H1 (cell line): ENCODE data around the gene KRTAP9-7. TPM values are rescaled to one million over a fixed set of nuclear protein-coding genes. Genes with fewer than 3 reads are reported as not detected.
"Not testable (repeated sequence)": the region's sequence is repeated elsewhere in the genome, so short reads cannot be mapped to it uniquely, and the experiment has no call there.

Experiments
- CTCF ChIA-PET: fragments of 300-600 bp; sonication (Branson Sonifier 250); formaldehyde crosslinking; loops from one replicate; lab custom pipeline; 2021; ENCODE audit not compliant: partially characterized antibody; lab: Charles Lee
- POLR2A ChIA-PET: fragments of 300-600 bp; sonication (Branson Sonifier 250); formaldehyde crosslinking; loops from one replicate; lab custom pipeline; 2021; ENCODE audit warnings: inconsistent platforms; ENCODE audit not compliant: partially characterized antibody; lab: Charles Lee
- DNase-seq, 2 experiments: peaks; one replicate each; pipeline versions ENCODE4 v3.0.0 to v3.0.0-alpha.2; 2010 to 2022; ENCODE audit warnings: low spot score in 2 of 2, low read depth in 1 of 2, mixed read lengths in 1 of 2
- FAIRE-seq: peaks from 2 replicates; lab custom pipeline; 2011; peaks lifted over from hg19 to GRCh38; lab: Jason Lieb, UNC
- H2AFZ ChIP-seq: 2 replicates; pipeline ENCODE4 v1.8.1; 2012; ENCODE audit warnings: low read length, inconsistent platforms
- H2AK5ac ChIP-seq: 2 replicates; pipeline ENCODE4 v1.6.1; 2013; ENCODE audit warnings: low read depth, low read length
- H2BK120ac ChIP-seq: replicated peaks from 2 replicates; pipeline ENCODE3; 2013; ENCODE audit warnings: low read depth, low read length, inconsistent platforms
- H2BK12ac ChIP-seq: 2 replicates; pipeline ENCODE4 v1.6.1; 2013; ENCODE audit warnings: low read depth, low read length
- H2BK15ac ChIP-seq: 2 replicates; pipeline ENCODE4 v1.6.1; 2013; ENCODE audit warnings: low read length
- H2BK20ac ChIP-seq: 2 replicates; pipeline ENCODE4 v1.6.1; 2013; ENCODE audit warnings: low read length
- H2BK5ac ChIP-seq: 2 replicates; pipeline ENCODE4 v1.6.1; 2013; ENCODE audit warnings: low read depth, low read length
- H3K14ac ChIP-seq: 2 replicates; pipeline ENCODE4 v1.6.1; 2013; ENCODE audit warnings: inconsistent platforms; ENCODE audit not compliant: insufficient read length
- H3K18ac ChIP-seq: 2 replicates; pipeline ENCODE4 v1.6.1; 2013; ENCODE audit warnings: low read length; ENCODE audit errors: extremely low read depth
- H3K23ac ChIP-seq: 2 replicates; pipeline ENCODE4 v1.6.1; 2013; ENCODE audit warnings: inconsistent platforms; ENCODE audit not compliant: insufficient read length
- H3K23me2 ChIP-seq: 2 replicates; pipeline ENCODE4 v1.6.1; 2013; ENCODE audit warnings: low read depth, low read length
- H3K27ac ChIP-seq: 2 replicates; pipeline ENCODE4 v1.6.1; 2011; ENCODE audit warnings: low read depth, low read length, inconsistent platforms
- H3K27me3 ChIP-seq, 4 experiments: replicated peaks in 1 of 4; 1 replicate in 1 of 4; 2 replicates in 3 of 4; pipeline versions ENCODE4 v1.6.1 to v1.8.1; 2011 to 2013; ENCODE audit warnings: low read length in 3 of 4, mild to moderate bottlenecking in 3 of 4, inconsistent platforms in 2 of 4, mixed read lengths in 2 of 4, moderate library complexity in 1 of 4; ENCODE audit not compliant: control insufficient read depth in 3 of 4, insufficient read depth in 3 of 4; ENCODE audit errors: extremely low read depth in 1 of 4
- H3K36me3 ChIP-seq, 4 experiments: 2 replicates each; pipeline versions ENCODE4 v1.6.1 to v1.8.1; 2011 to 2013; ENCODE audit warnings: mild to moderate bottlenecking in 4 of 4, low read length in 3 of 4, moderate library complexity in 2 of 4, control low read depth in 1 of 4, inconsistent platforms in 1 of 4; ENCODE audit not compliant: insufficient read depth in 4 of 4, control insufficient read depth in 2 of 4
- H3K4ac ChIP-seq: replicated peaks from 2 replicates; pipeline ENCODE3; 2013; ENCODE audit warnings: low read length, low read depth, mixed read lengths, inconsistent platforms; ENCODE audit not compliant: insufficient read length
- H3K4me1 ChIP-seq, 4 experiments: replicated peaks in 1 of 4; 1 replicate in 1 of 4; 2 replicates in 3 of 4; pipeline versions ENCODE4 v1.6.1 to v1.8.1; 2011 to 2013; ENCODE audit warnings: low read length in 3 of 4, inconsistent platforms in 2 of 4, mixed read lengths in 1 of 4; ENCODE audit not compliant: insufficient read depth in 4 of 4, control insufficient read depth in 3 of 4
- H3K4me2 ChIP-seq, 2 experiments: 2 replicates each; pipeline versions ENCODE4 v1.6.1 to v1.8.1; 2011 to 2013; ENCODE audit warnings: low read depth in 2 of 2, low read length in 2 of 2, control low read depth in 1 of 2, inconsistent platforms in 1 of 2, mild to moderate bottlenecking in 1 of 2; ENCODE audit not compliant: insufficient read depth in 1 of 2
- H3K4me3 ChIP-seq, 4 experiments: fragments of 200-600, 300-600 bp in 1 of 4; sonication (generic), shearing (Covaris generic), sonication (Bioruptor Twin) in 1 of 4; 2 replicates each; pipeline versions ENCODE4 v1.5.1 to v1.8.1; 2011 to 2016; ENCODE audit warnings: low read length in 4 of 4, low read depth in 3 of 4, control low read depth in 2 of 4, inconsistent platforms in 2 of 4, mild to moderate bottlenecking in 2 of 4, mixed read lengths in 1 of 4, moderate library complexity in 1 of 4; ENCODE audit not compliant: insufficient read depth in 2 of 4; ENCODE audit errors: extremely low read depth in 1 of 4
- H3K56ac ChIP-seq: replicated peaks from 2 replicates; pipeline ENCODE3; 2013; ENCODE audit warnings: low read depth, mild to moderate bottlenecking, mixed read lengths, low read length, inconsistent platforms; ENCODE audit not compliant: insufficient read length
- H3K79me1 ChIP-seq: 2 replicates; pipeline ENCODE4 v1.6.1; 2013; ENCODE audit warnings: low read depth, low read length, control low read depth
- H3K79me2 ChIP-seq, 2 experiments: 2 replicates each; pipeline versions ENCODE4 v1.6.1 to v1.8.1; 2012 to 2013; ENCODE audit warnings: low read length in 2 of 2, mild to moderate bottlenecking in 2 of 2, inconsistent platforms in 1 of 2; ENCODE audit not compliant: insufficient read depth in 2 of 2, control insufficient read depth in 1 of 2
- H3K9ac ChIP-seq, 4 experiments: replicated peaks in 1 of 4; 1 replicate in 1 of 4; 2 replicates in 3 of 4; pipeline versions ENCODE4 v1.6.1 to v1.8.1; 2011 to 2013; ENCODE audit warnings: low read depth in 3 of 4, low read length in 3 of 4, control low read depth in 2 of 4, mild to moderate bottlenecking in 2 of 4, moderate library complexity in 2 of 4, inconsistent platforms in 1 of 4; ENCODE audit errors: extremely low read depth in 1 of 4
- H3K9me3 ChIP-seq, 2 experiments: 2 replicates each; pipeline versions ENCODE4 v1.6.1 to v1.8.1; 2012 to 2013; ENCODE audit warnings: mild to moderate bottlenecking in 2 of 2, moderate library complexity in 2 of 2, control low read depth in 1 of 2, inconsistent platforms in 1 of 2, low read depth in 1 of 2, low read length in 1 of 2, mixed read lengths in 1 of 2; ENCODE audit not compliant: insufficient read depth in 2 of 2
- H4K20me1 ChIP-seq, 2 experiments: replicated peaks in 1 of 2; 2 replicates each; pipeline versions ENCODE3 to v1.8.1; 2011 to 2013; ENCODE audit warnings: inconsistent platforms in 2 of 2, low read length in 2 of 2, mild to moderate bottlenecking in 1 of 2; ENCODE audit not compliant: insufficient read depth in 2 of 2, control insufficient read depth in 1 of 2
- H4K5ac ChIP-seq: 2 replicates; pipeline ENCODE4 v1.6.1; 2013; ENCODE audit warnings: low read length, low read depth, mixed read lengths, inconsistent platforms; ENCODE audit not compliant: insufficient read length
- H4K8ac ChIP-seq: 2 replicates; pipeline ENCODE4 v1.8.0; 2013; ENCODE audit warnings: mild to moderate bottlenecking, moderate library complexity, low read length, inconsistent platforms; ENCODE audit not compliant: insufficient read depth; ENCODE audit errors: extremely low read depth
- H4K91ac ChIP-seq: replicated peaks from 2 replicates; pipeline ENCODE3; 2013; ENCODE audit warnings: low read length, mixed read lengths, inconsistent platforms; ENCODE audit not compliant: insufficient read length
- WGBS, 2 experiments: shearing (Covaris generic) in 1 of 2; methylation state at CpG; one replicate each; pipeline versions ENCODE4 v1.1.6 to v1.1.7; 2013 to 2015; ENCODE audit warnings: low lambda C conversion rate in 2 of 2, mixed read lengths in 2 of 2, inconsistent platforms in 1 of 2, low coverage in 1 of 2, missing lambda C conversion rate in 1 of 2; ENCODE audit not compliant: insufficient replicate concordance in 2 of 2, insufficient coverage in 1 of 2, insufficient read length in 1 of 2; ENCODE audit errors: extremely low coverage in 1 of 2, missing lambda C conversion rate in 1 of 2; 5-methylcytosine and 5-hydroxymethylcytosine counted together
- polyA plus RNA-seq, 7 experiments: library from polyadenylated mRNA; depleted of rRNA in 3 of 7; stranded (reverse) in 5 of 7; unstranded in 2 of 7; fragments of >200 nt in 5 of 7; fragments of 200-250 nt in 2 of 7; gene quantifications; 1 replicate in 5 of 7; 2 replicates in 1 of 7; 4 replicates in 1 of 7; pipeline versions ENCODE4 v1.2.1 to v1.2.3, GENCODE V29; 2011 to 2013; ENCODE audit warnings: missing spikeins in 2 of 7, mixed read lengths in 2 of 7
- total RNA-seq: library from RNA; stranded (reverse); fragmentation: NEBNext Ultra II Directional; extraction: Animal tissue kit (Norgen Biotek cat#: 25700); gene quantifications from 2 replicates; pipeline ENCODE4 v1.2.1, GENCODE V29; 2021

The KRTAP9-7 gene
- total and polyA plus RNA-seq, 2 of the 8 experiments (the other 6 are each of a cell fraction or from before 2014, with no cell fraction given): not detected

DNA sequence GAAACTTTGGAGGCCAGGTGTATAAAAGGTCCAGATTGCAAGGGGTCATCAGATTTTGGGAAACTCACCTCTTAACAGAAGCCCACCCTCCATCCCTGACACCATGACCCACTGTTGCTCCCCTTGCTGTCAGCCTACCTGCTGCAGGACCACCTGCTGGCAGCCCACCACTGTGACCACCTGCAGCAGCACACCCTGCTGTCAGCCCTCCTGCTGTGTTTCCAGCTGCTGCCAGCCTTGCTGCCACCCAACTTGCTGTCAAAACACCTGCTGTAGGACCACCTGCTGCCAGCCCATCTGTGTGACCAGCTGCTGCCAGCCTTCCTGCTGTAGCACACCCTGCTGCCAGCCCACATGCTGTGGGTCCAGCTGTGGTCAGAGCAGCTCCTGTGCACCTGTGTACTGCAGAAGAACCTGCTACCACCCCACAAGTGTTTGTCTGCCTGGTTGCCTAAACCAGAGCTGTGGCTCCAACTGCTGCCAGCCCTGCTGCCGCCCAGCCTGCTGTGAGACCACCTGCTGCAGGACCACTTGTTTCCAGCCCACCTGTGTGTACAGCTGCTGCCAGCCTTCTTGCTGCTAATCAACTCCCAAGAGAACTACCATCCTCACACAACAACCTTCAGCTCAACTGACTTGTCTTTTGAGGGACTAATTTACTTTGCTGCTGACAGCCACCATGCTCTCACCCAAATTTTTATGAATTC lies 42.9 kb upstream of the KRTAP9-7 start, which contains the start of gene KRTAP9-3:
TSS of gene KRTAP9-3 (plus strand) at position 51 of the 707 bp plus-strand sequence. CDS start at position 104, 53 bp downstream.
- H3K4me2 ChIP-seq, H2AFZ ChIP-seq, H3K9ac ChIP-seq, H3K27ac ChIP-seq, H3K79me2 ChIP-seq, H3K18ac ChIP-seq, POLR2A ChIA-PET, H2BK20ac ChIP-seq, H3K27me3 ChIP-seq, H3K4me3 ChIP-seq, H3K23ac ChIP-seq, H3K14ac ChIP-seq, H4K8ac ChIP-seq, H3K23me2 ChIP-seq, H3K36me3 ChIP-seq, CTCF ChIA-PET, H3K56ac ChIP-seq, DNase-seq, H3K4me1 ChIP-seq, H2AK5ac ChIP-seq, H4K20me1 ChIP-seq, H2BK12ac ChIP-seq, H3K79me1 ChIP-seq, H4K91ac ChIP-seq, FAIRE-seq, H2BK120ac ChIP-seq, H3K4ac ChIP-seq, H4K5ac ChIP-seq, H2BK5ac ChIP-seq, H3K9me3 ChIP-seq: not testable (repeated sequence)
- 75% methylated on average over 1 of the region's 1 CpG; no CpG with 5 or more reads in 1 of the 2 experiments for WGBS, 2 experiments
- H2BK15ac ChIP-seq: 0 out of 2 replicates have a peak within 1 kb of the TSS, but pooled peaks have one; percentile 12
